HFF-Myc (cell line): Measurements from ENCODE around the gene POMT2.

ENCODE experiments used
- DNase-seq: peaks from one replicate; pipeline ENCODE4 v3.0.0-alpha.2; 2011; ENCODE audit warnings: low read depth; ENCODE audit errors: extremely low read depth
- H3K4me3 ChIP-seq: replicated peaks from 2 replicates; pipeline ENCODE4 v1.5.1; 2011; ENCODE audit warnings: low read depth, mild to moderate bottlenecking, control low read depth, low read length
- TF ChIP-seq, protein P1 (sequence below): IDR thresholded peaks from 2 replicates; pipeline ENCODE4 v1.5.1; 2012; ENCODE audit warnings: mild to moderate bottlenecking, low read depth, low read length, control low read depth; ENCODE audit errors: missing control alignments

Gene POMT2

DNA sequence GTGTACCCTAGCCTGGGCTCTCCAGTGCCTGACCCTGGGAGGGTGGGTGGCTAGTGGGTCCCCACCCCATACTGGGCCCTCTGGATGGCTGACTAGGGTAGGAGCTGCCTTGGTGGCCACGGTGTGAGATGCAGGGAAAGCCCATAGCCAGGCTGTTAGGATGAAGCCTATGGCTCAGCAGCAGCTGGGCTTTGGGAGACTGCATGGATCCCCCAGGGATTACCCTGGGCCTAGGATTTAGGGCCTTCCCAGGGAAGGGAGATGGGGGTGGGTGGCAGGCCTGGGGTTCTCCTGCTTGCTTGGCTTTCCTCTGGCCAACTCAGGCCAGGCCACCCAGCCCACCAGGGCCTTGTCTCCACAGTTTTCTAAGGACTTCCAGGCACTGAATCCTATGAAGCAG lies 6.4 kb upstream of the POMT2 start:
- TF ChIP-seq, protein P1, sequence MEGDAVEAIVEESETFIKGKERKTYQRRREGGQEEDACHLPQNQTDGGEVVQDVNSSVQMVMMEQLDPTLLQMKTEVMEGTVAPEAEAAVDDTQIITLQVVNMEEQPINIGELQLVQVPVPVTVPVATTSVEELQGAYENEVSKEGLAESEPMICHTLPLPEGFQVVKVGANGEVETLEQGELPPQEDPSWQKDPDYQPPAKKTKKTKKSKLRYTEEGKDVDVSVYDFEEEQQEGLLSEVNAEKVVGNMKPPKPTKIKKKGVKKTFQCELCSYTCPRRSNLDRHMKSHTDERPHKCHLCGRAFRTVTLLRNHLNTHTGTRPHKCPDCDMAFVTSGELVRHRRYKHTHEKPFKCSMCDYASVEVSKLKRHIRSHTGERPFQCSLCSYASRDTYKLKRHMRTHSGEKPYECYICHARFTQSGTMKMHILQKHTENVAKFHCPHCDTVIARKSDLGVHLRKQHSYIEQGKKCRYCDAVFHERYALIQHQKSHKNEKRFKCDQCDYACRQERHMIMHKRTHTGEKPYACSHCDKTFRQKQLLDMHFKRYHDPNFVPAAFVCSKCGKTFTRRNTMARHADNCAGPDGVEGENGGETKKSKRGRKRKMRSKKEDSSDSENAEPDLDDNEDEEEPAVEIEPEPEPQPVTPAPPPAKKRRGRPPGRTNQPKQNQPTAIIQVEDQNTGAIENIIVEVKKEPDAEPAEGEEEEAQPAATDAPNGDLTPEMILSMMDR, result no peak
- H3K4me3 ChIP-seq, result no peak overlapping the region
- DNase-seq, result no peak

DNA sequence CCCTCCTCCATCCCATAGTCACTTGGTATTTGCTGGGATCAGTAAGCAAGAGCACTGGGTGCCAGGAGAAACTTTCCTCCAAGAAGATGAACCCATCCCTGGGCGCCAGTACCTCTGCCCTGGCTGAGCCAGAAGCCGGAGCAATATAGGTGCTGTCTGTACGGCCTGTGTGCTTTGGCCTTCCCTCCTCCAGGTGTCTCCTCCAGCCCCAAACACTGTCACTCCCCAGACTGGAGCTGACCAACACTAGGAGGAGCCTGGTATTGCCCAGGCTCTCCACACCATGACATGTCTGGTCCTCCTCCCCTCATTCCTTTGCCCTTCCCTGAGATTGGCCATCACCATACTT lies 5.0 kb upstream of the POMT2 start:
- H3K4me3 ChIP-seq, result no peak overlapping the region
- no peak for DNase-seq
- TF ChIP-seq, protein P1, result no peak

DNA sequence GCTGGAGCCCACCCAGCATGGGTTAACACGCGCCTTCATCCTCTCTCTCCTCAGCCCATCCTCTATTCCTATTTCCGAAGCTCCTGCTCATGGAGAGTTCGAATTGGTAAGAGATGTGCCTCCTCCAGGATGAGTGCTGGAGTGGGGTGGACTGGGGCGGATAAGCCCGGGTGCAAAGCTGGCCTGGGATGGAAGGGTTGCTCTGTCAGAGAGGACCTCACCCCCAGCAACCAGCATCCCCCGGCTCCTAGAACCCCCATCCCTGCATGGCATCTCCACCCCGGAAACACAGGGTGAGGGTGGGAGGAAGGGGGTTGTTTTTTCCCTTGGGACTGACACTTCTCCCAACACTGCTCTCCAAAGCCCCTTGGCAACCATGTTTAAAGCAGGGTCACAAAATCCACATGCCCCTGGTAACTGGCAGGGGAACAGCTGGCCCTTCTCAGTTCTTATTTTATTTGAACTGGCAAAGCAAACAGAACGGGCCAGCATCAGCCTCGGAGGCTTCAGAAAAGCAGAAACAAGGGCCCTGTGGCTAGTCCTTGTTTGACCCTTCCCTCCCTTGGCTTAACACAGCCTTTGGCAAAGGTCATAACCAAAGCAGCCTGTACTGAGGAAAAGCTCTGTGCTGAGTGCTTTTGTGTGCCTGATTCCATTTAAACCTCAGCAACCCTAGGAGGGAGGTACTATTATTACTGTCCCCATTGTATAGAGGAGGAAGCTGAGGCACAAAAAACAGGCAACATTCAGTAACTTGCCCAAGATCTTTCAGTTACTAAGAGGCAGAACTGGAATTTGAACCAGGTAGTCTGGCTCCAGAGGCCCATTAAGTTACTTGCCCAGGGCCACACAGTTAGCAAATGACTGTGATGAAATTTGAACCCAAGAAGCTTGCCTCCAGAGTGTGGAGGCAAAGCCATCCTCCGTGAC lies 4.4 kb upstream of the POMT2 start:
- TF ChIP-seq, protein P1, result no peak
- H3K4me3 ChIP-seq, result no peak overlapping the region
- DNase-seq, result no peak

DNA sequence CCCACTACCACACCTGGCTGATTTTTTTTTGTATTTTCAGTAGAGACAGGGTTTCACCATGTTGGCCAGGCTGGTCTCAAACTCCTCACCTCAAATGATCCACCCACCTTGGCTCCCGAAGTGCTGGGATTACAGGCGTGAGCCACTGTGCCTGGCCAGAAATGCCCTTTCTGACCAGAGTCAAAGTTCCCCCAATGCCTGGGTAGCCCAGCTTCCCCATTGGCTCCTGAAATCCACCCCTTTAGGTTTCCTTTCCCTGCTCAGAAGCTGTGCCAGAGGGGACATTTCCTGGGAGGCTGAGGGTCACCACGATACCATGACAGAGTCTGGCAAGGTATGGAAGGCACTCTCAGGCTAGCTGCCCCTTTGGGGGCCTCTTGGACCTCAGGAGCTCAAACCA lies 3.6 kb upstream of the POMT2 start:
- TF ChIP-seq, protein P1, result no peak
- H3K4me3 ChIP-seq, result no peak overlapping the region
- no peak for DNase-seq

DNA sequence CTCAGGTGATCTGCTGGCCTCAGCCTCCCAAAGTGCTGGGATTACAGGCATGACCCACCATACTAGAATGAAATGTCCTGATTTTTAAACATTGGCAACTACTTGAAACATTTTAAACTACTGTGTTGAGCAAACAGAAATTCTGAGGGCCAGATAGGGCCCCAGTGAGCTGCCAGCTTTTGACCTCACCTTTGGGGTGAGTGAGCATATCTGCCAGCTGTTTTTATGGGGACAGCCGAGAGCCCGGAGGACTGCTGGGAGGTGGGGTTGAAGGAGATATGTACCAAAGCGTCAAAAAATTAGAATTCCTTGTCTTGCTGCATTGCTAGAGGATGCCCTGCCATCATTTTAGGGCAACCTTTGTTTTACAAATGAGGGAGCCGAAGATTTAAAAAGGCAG lies 2.9 kb upstream of the POMT2 start:
- no peak for DNase-seq
- no peak overlapping the region for H3K4me3 ChIP-seq
- TF ChIP-seq, protein P1, result no peak

DNA sequence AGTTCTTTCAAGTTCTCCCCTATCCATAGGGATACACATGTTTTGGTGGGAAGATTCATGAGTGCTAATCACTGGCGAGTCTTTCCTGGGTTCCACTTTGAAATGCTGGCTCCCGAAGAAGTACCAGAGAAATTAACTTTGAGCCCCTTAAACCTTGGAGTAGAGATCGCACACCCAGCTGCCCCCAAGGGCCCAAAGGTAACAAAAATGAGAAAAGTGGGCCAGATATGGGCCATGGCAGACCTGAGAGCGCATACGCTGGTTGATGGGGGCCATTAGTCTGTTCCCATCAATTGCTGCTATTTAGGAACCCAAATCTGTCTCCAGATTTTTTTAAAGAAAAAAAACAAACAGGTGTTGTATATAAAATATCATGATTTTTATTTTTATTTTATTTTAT lies 2.3 kb upstream of the POMT2 start:
- DNase-seq, result no peak
- TF ChIP-seq, protein P1, result no peak
- no peak overlapping the region for H3K4me3 ChIP-seq
